GM20431 (cell line): ENCODE measurements around the gene RNF32.

Experiments used
- in situ Hi-C: fragments of 300-500 bp; cut with MseI, MboI; formaldehyde crosslinking; loops from one replicate; pipeline ENCODE4 v1.15.0; 2020; ENCODE audit warnings: low sequenced_read_pairs; ENCODE audit not compliant: unreplicated experiment

Gene RNF32

GRCh38 chr7:156722043-156722826, 81.7 kb downstream of the RNF32 start:
- in situ Hi-C loops = no loop called here

- in situ Hi-C loops = no loop called here
Observed at GRCh38 chr7:156725073-156725472, 84.5 kb downstream of the RNF32 start.

DNA sequence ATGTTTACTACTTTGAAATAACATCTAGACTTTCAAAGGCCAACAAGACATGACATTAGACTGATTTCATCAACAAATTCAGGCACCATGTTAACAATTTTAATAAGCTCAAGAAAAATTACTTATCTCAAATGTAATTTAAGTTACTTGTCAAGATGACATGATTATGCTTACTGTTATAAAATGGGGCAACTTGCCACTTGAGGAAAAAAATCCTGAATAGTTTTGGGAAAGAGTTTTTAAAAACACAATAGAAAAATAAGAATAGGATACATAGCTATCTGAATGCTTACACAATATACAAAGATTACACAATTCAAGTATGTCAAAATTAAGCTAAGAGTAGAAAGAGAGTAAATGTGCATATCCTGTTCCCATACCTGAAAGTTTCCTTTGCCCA, 85.4 kb downstream of the RNF32 start:
- in situ Hi-C loops = no loop called here
